H1 (cell line): Measurements from ENCODE around the gene PEX14. TPM values are rescaled to one million over a fixed set of nuclear protein-coding genes. Genes with fewer than 3 reads are reported as not detected.

Experiments used
- CTCF ChIA-PET: fragments of 300-600 bp; sonication (Branson Sonifier 250); formaldehyde crosslinking; loops from one replicate; lab custom pipeline; 2021; ENCODE audit not compliant: partially characterized antibody; lab: Charles Lee
- POLR2A ChIA-PET: fragments of 300-600 bp; sonication (Branson Sonifier 250); formaldehyde crosslinking; loops from one replicate; lab custom pipeline; 2021; ENCODE audit warnings: inconsistent platforms; ENCODE audit not compliant: partially characterized antibody; lab: Charles Lee
- DNase-seq, 2 experiments: peaks; one replicate each; pipeline versions ENCODE4 v3.0.0 to v3.0.0-alpha.2; 2010 to 2022; ENCODE audit warnings: low spot score in 2 of 2, low read depth in 1 of 2, mixed read lengths in 1 of 2
- FAIRE-seq: peaks from 2 replicates; lab custom pipeline; 2011; peaks lifted over from hg19 to GRCh38; lab: Jason Lieb, UNC
- H2AFZ ChIP-seq: 2 replicates; pipeline ENCODE4 v1.8.1; 2012; ENCODE audit warnings: low read length, inconsistent platforms
- H2AK5ac ChIP-seq: 2 replicates; pipeline ENCODE4 v1.6.1; 2013; ENCODE audit warnings: low read depth, low read length
- H2BK120ac ChIP-seq: replicated peaks from 2 replicates; pipeline ENCODE3; 2013; ENCODE audit warnings: low read depth, low read length, inconsistent platforms
- H2BK12ac ChIP-seq: 2 replicates; pipeline ENCODE4 v1.6.1; 2013; ENCODE audit warnings: low read depth, low read length
- H2BK15ac ChIP-seq: 2 replicates; pipeline ENCODE4 v1.6.1; 2013; ENCODE audit warnings: low read length
- H2BK20ac ChIP-seq: 2 replicates; pipeline ENCODE4 v1.6.1; 2013; ENCODE audit warnings: low read length
- H2BK5ac ChIP-seq: 2 replicates; pipeline ENCODE4 v1.6.1; 2013; ENCODE audit warnings: low read depth, low read length
- H3K14ac ChIP-seq: 2 replicates; pipeline ENCODE4 v1.6.1; 2013; ENCODE audit warnings: inconsistent platforms; ENCODE audit not compliant: insufficient read length
- H3K18ac ChIP-seq: 2 replicates; pipeline ENCODE4 v1.6.1; 2013; ENCODE audit warnings: low read length; ENCODE audit errors: extremely low read depth
- H3K23ac ChIP-seq: 2 replicates; pipeline ENCODE4 v1.6.1; 2013; ENCODE audit warnings: inconsistent platforms; ENCODE audit not compliant: insufficient read length
- H3K23me2 ChIP-seq: 2 replicates; pipeline ENCODE4 v1.6.1; 2013; ENCODE audit warnings: low read depth, low read length
- H3K27ac ChIP-seq: 2 replicates; pipeline ENCODE4 v1.6.1; 2011; ENCODE audit warnings: low read depth, low read length, inconsistent platforms
- H3K27me3 ChIP-seq, 4 experiments: replicated peaks in 1 of 4; 1 replicate in 1 of 4; 2 replicates in 3 of 4; pipeline versions ENCODE4 v1.6.1 to v1.8.1; 2011 to 2013; ENCODE audit warnings: low read length in 3 of 4, mild to moderate bottlenecking in 3 of 4, inconsistent platforms in 2 of 4, mixed read lengths in 2 of 4, moderate library complexity in 1 of 4; ENCODE audit not compliant: control insufficient read depth in 3 of 4, insufficient read depth in 3 of 4; ENCODE audit errors: extremely low read depth in 1 of 4
- H3K36me3 ChIP-seq, 4 experiments: 2 replicates each; pipeline versions ENCODE4 v1.6.1 to v1.8.1; 2011 to 2013; ENCODE audit warnings: mild to moderate bottlenecking in 4 of 4, low read length in 3 of 4, moderate library complexity in 2 of 4, control low read depth in 1 of 4, inconsistent platforms in 1 of 4; ENCODE audit not compliant: insufficient read depth in 4 of 4, control insufficient read depth in 2 of 4
- H3K4ac ChIP-seq: replicated peaks from 2 replicates; pipeline ENCODE3; 2013; ENCODE audit warnings: low read length, low read depth, mixed read lengths, inconsistent platforms; ENCODE audit not compliant: insufficient read length
- H3K4me1 ChIP-seq, 4 experiments: replicated peaks in 1 of 4; 1 replicate in 1 of 4; 2 replicates in 3 of 4; pipeline versions ENCODE4 v1.6.1 to v1.8.1; 2011 to 2013; ENCODE audit warnings: low read length in 3 of 4, inconsistent platforms in 2 of 4, mixed read lengths in 1 of 4; ENCODE audit not compliant: insufficient read depth in 4 of 4, control insufficient read depth in 3 of 4
- H3K4me2 ChIP-seq, 2 experiments: 2 replicates each; pipeline versions ENCODE4 v1.6.1 to v1.8.1; 2011 to 2013; ENCODE audit warnings: low read depth in 2 of 2, low read length in 2 of 2, control low read depth in 1 of 2, inconsistent platforms in 1 of 2, mild to moderate bottlenecking in 1 of 2; ENCODE audit not compliant: insufficient read depth in 1 of 2
- H3K4me3 ChIP-seq, 4 experiments: fragments of 200-600, 300-600 bp in 1 of 4; sonication (generic), shearing (Covaris generic), sonication (Bioruptor Twin) in 1 of 4; 2 replicates each; pipeline versions ENCODE4 v1.5.1 to v1.8.1; 2011 to 2016; ENCODE audit warnings: low read length in 4 of 4, low read depth in 3 of 4, control low read depth in 2 of 4, inconsistent platforms in 2 of 4, mild to moderate bottlenecking in 2 of 4, mixed read lengths in 1 of 4, moderate library complexity in 1 of 4; ENCODE audit not compliant: insufficient read depth in 2 of 4; ENCODE audit errors: extremely low read depth in 1 of 4
- H3K56ac ChIP-seq: replicated peaks from 2 replicates; pipeline ENCODE3; 2013; ENCODE audit warnings: low read depth, mild to moderate bottlenecking, mixed read lengths, low read length, inconsistent platforms; ENCODE audit not compliant: insufficient read length
- H3K79me1 ChIP-seq: 2 replicates; pipeline ENCODE4 v1.6.1; 2013; ENCODE audit warnings: low read depth, low read length, control low read depth
- H3K79me2 ChIP-seq, 2 experiments: 2 replicates each; pipeline versions ENCODE4 v1.6.1 to v1.8.1; 2012 to 2013; ENCODE audit warnings: low read length in 2 of 2, mild to moderate bottlenecking in 2 of 2, inconsistent platforms in 1 of 2; ENCODE audit not compliant: insufficient read depth in 2 of 2, control insufficient read depth in 1 of 2
- H3K9ac ChIP-seq, 4 experiments: replicated peaks in 1 of 4; 1 replicate in 1 of 4; 2 replicates in 3 of 4; pipeline versions ENCODE4 v1.6.1 to v1.8.1; 2011 to 2013; ENCODE audit warnings: low read depth in 3 of 4, low read length in 3 of 4, control low read depth in 2 of 4, mild to moderate bottlenecking in 2 of 4, moderate library complexity in 2 of 4, inconsistent platforms in 1 of 4; ENCODE audit errors: extremely low read depth in 1 of 4
- H3K9me3 ChIP-seq, 2 experiments: 2 replicates each; pipeline versions ENCODE4 v1.6.1 to v1.8.1; 2012 to 2013; ENCODE audit warnings: mild to moderate bottlenecking in 2 of 2, moderate library complexity in 2 of 2, control low read depth in 1 of 2, inconsistent platforms in 1 of 2, low read depth in 1 of 2, low read length in 1 of 2, mixed read lengths in 1 of 2; ENCODE audit not compliant: insufficient read depth in 2 of 2
- H4K20me1 ChIP-seq, 2 experiments: replicated peaks in 1 of 2; 2 replicates each; pipeline versions ENCODE3 to v1.8.1; 2011 to 2013; ENCODE audit warnings: inconsistent platforms in 2 of 2, low read length in 2 of 2, mild to moderate bottlenecking in 1 of 2; ENCODE audit not compliant: insufficient read depth in 2 of 2, control insufficient read depth in 1 of 2
- H4K5ac ChIP-seq: 2 replicates; pipeline ENCODE4 v1.6.1; 2013; ENCODE audit warnings: low read length, low read depth, mixed read lengths, inconsistent platforms; ENCODE audit not compliant: insufficient read length
- H4K8ac ChIP-seq: 2 replicates; pipeline ENCODE4 v1.8.0; 2013; ENCODE audit warnings: mild to moderate bottlenecking, moderate library complexity, low read length, inconsistent platforms; ENCODE audit not compliant: insufficient read depth; ENCODE audit errors: extremely low read depth
- H4K91ac ChIP-seq: replicated peaks from 2 replicates; pipeline ENCODE3; 2013; ENCODE audit warnings: low read length, mixed read lengths, inconsistent platforms; ENCODE audit not compliant: insufficient read length
- CHD2 ChIP-seq: IDR thresholded peaks from 2 replicates; pipeline ENCODE4 v1.6.1; 2012; ENCODE audit warnings: low read length, improper control_type of control experiment
- EGR1 ChIP-seq: IDR thresholded peaks from 2 replicates; pipeline ENCODE4 v1.6.1; 2011; ENCODE audit warnings: low read depth, low read length, borderline replicate concordance
- NANOG ChIP-seq: IDR thresholded peaks from 2 replicates; pipeline ENCODE4 v1.6.1; 2011; ENCODE audit warnings: low read length, low read depth, mild to moderate bottlenecking, inconsistent platforms; ENCODE audit not compliant: insufficient read depth, poor library complexity, severe bottlenecking
- POU5F1 ChIP-seq: IDR thresholded peaks from 2 replicates; pipeline ENCODE4 v1.6.1; 2011; ENCODE audit warnings: low read depth, mild to moderate bottlenecking, low read length, moderate library complexity
- RNF2 ChIP-seq: fragments of 200-900, 300-1000 bp; sonication (generic); IDR thresholded peaks from 2 replicates; pipeline ENCODE4 v1.7.1; 2016; ENCODE audit warnings: borderline replicate concordance, low read depth, mild to moderate bottlenecking, antibody characterized with exemption, low read length; ENCODE audit not compliant: poor library complexity, severe bottlenecking; ENCODE audit errors: missing control alignments
- SAP30 ChIP-seq: fragments of 300-600 bp; sonication (generic); IDR thresholded peaks from 2 replicates; pipeline ENCODE4 v1.7.1; 2012; ENCODE audit warnings: low read length, moderate library complexity, mild to moderate bottlenecking, inconsistent platforms; ENCODE audit not compliant: insufficient read depth, insufficient replicate concordance
- WGBS, 2 experiments: shearing (Covaris generic) in 1 of 2; methylation state at CpG; one replicate each; pipeline versions ENCODE4 v1.1.6 to v1.1.7; 2013 to 2015; ENCODE audit warnings: low lambda C conversion rate in 2 of 2, mixed read lengths in 2 of 2, inconsistent platforms in 1 of 2, low coverage in 1 of 2, missing lambda C conversion rate in 1 of 2; ENCODE audit not compliant: insufficient replicate concordance in 2 of 2, insufficient coverage in 1 of 2, insufficient read length in 1 of 2; ENCODE audit errors: extremely low coverage in 1 of 2, missing lambda C conversion rate in 1 of 2; 5-methylcytosine and 5-hydroxymethylcytosine counted together
- polyA plus RNA-seq, 7 experiments: library from polyadenylated mRNA; depleted of rRNA in 3 of 7; stranded (reverse) in 5 of 7; unstranded in 2 of 7; fragments of >200 nt in 5 of 7; fragments of 200-250 nt in 2 of 7; gene quantifications; 1 replicate in 5 of 7; 2 replicates in 1 of 7; 4 replicates in 1 of 7; pipeline versions ENCODE4 v1.2.1 to v1.2.3, GENCODE V29; 2011 to 2013; ENCODE audit warnings: missing spikeins in 2 of 7, mixed read lengths in 2 of 7
- total RNA-seq: library from RNA; stranded (reverse); fragmentation: NEBNext Ultra II Directional; extraction: Animal tissue kit (Norgen Biotek cat#: 25700); gene quantifications from 2 replicates; pipeline ENCODE4 v1.2.1, GENCODE V29; 2021

The PEX14 gene
- total and polyA plus RNA-seq, 2 of the 8 experiments (the other 6 are each of a cell fraction or from before 2014, with no cell fraction given), result 13.0 to 19.8 TPM

DNA sequence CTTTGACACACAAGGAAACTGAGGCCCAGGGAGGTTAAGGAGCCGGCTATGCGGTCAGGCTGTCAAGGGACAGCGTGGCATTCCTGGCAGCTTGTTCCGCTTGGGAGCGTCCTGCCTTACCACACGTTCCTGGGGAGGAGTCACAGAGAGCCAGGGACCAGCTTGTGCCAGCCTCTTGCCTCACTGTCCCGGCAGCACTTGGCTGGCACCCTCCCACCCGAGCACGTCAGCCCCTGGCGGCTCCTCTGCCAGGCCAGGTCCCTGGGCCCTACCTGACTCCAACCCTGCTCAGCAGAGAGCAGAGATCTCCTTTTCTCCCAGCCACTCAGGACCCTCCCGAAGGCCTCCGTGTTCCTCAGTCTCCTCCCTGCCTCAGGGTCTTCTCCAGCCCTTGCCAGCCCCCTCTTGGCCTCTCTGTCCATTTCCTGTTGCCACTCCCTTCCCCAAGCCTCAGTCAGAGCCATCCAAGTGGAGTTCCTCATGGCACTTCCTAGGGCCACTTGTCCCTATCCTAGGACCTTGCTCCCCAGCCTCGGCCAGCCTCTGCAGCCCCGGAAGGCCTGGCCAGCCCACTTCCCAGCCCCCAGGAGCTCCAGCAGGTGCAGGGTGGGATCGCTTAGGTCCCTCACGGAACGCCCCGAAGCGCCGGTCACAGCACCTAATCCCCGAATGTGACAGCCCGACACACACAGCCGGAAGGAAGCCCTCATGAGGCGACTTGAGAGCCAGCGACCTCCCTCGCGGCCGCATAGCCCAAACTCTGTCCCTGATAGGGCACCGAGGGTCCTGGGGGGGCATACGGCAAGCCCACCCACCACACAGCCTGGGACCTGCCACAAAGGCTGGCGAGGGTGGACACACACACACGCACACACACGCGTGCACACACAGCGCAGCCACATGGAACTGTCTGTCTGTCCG is 191.4 kb downstream of the PEX14 start:
- Histone ChIP-seq H3K79me1 (no peaks in the 10 kb centered on the region; the same call in none of the 2 replicates), H3K23me2 (peaks cover 12% of the 10 kb centered on the region), H3K18ac (no peak overlapping the region; the same call in 1 of the 2 replicates), H3K4ac (no peak overlapping the region), H4K5ac (no peak overlapping the region), H4K8ac (0 out of 2 replicates have a peak overlapping the region, but pooled peaks have one; percentile 3), H2BK12ac (0 out of 2 replicates have a peak overlapping the region, but pooled peaks have one; percentile 60), H2BK5ac (peak overlapping the region; percentile 81), H2BK15ac (no peak overlapping the region), H3K79me2 (no peaks in the 10 kb centered on the region), H3K56ac (no peak overlapping the region), H3K9ac (no peak overlapping the region; a peak in 2 of 7 replicates), H3K4me3 (no peak overlapping the region), H3K27me3 (peaks cover 0 to 2% (median 0%) of the 10 kb centered on the region in 4 experiments; a peak in 1 of 7 replicates), H3K9me3 (no peaks in the 10 kb centered on the region), H4K91ac (no peak overlapping the region), H2AFZ (no peak overlapping the region), H3K14ac (no peak overlapping the region), H3K23ac (no peak overlapping the region), H3K27ac (no peak overlapping the region), H3K36me3 (no peaks in the 10 kb centered on the region; a peak in 1 of 8 replicates), H2BK20ac (no peak overlapping the region), H4K20me1 (peaks cover 1 to 12% of the 10 kb centered on the region in 2 experiments), H3K4me2 (no peak overlapping the region), H2BK120ac (no peak overlapping the region), H2AK5ac (peak overlapping the region; percentile 48; the same call in 1 of the 2 replicates), H3K4me1 (peaks cover 0 to 24% (median 15%) of the 10 kb centered on the region in 4 experiments; a peak in 5 of 7 replicates)
- DNase-seq (no peak), FAIRE-seq (no peak)
- ChIA-PET POLR2A (interaction anchor here (0.9 to 1.0 kb wide), 2 partner anchors 14 to 15 kb away, joined by 3 read pairs; no protein-coding TSS in a partner anchor), CTCF (interaction anchor here (0.6 to 1.3 kb wide), 2 partner anchors 96 to 98 kb away, joined by 3 read pairs; no protein-coding TSS in a partner anchor)
- 91% methylated on average over 36 of the region's 36 CpGs; no CpG with 5 or more reads in 1 of the 2 experiments for WGBS, 2 experiments
- no peak for TF ChIP-seq EGR1
- TF ChIP-seq SAP30, result no peak
- TF ChIP-seq CHD2, result no peak
- no peak for TF ChIP-seq RNF2
- no peak for TF ChIP-seq POU5F1
- TF ChIP-seq NANOG, result no peak
